NCI-H2227 (cell line): ENCODE data around the gene IGFBP4.
A peak's percentile ranks its signal among the peaks of the same experiment; 100 is the strongest.
"Not testable (repeated sequence)": the region's sequence is repeated elsewhere in the genome, so short reads cannot be mapped to it uniquely, and the experiment has no call there.

ENCODE experiments used
- DNase-seq: peaks from one replicate; lab custom pipeline; 2025; ENCODE audit not compliant: unreplicated experiment; lab: John Stamatoyannopoulos, UW

The IGFBP4 gene

GRCh38 chr17:40443196-40443987 is at the start of gene IGFBP4:
TSS of gene IGFBP4 (plus strand) at chr17:40443450. CDS start at chr17:40443736, 286 bp downstream.
- DNase-seq: peak; percentile 84

- DNase-seq: peak; percentile 79
These were observed 44.1 kb upstream of the IGFBP4 start for GRCh38 chr17:40399185-40399584.

- no peak for DNase-seq
These were observed 40.6 kb upstream of the IGFBP4 start for GRCh38 chr17:40402668-40403067.

- no peak for DNase-seq
These were observed 39.2 kb upstream of the IGFBP4 start for GRCh38 chr17:40404003-40404402.

GRCh38 chr17:40407460-40407859 is 35.8 kb upstream of the IGFBP4 start:
- no peak for DNase-seq

GRCh38 chr17:40409540-40409939 is 33.7 kb upstream of the IGFBP4 start:
- DNase-seq: not testable (repeated sequence)

GRCh38 chr17:40410082-40410481 is 33.2 kb upstream of the IGFBP4 start:
- no peak for DNase-seq

GRCh38 chr17:40411821-40412220 is 31.4 kb upstream of the IGFBP4 start:
- DNase-seq: no peak

GRCh38 chr17:40412880-40413279 is 30.4 kb upstream of the IGFBP4 start:
- DNase-seq: no peak

- not testable (repeated sequence) for DNase-seq
These were observed 28.9 kb upstream of the IGFBP4 start for GRCh38 chr17:40414312-40414711.

- DNase-seq: peak; percentile 38
These were observed 27.9 kb upstream of the IGFBP4 start for GRCh38 chr17:40415390-40415789.

GRCh38 chr17:40416671-40417070 is 26.6 kb upstream of the IGFBP4 start:
- no peak for DNase-seq

- peak; percentile 55 for DNase-seq
These were observed 26.0 kb upstream of the IGFBP4 start for GRCh38 chr17:40417258-40417608.

- DNase-seq: peak; percentile 100
These were observed 25.4 kb upstream of the IGFBP4 start, which contains the start of gene TOP2A for GRCh38 chr17:40417609-40418427. TSS of gene TOP2A (minus strand) at chr17:40417896. CDS start at chr17:40417791, 105 bp downstream.

GRCh38 chr17:40418428-40418706 is 24.9 kb upstream of the IGFBP4 start:
- peak; percentile 82 for DNase-seq

GRCh38 chr17:40419559-40420331 is 23.5 kb upstream of the IGFBP4 start:
- peak; percentile 54 for DNase-seq

GRCh38 chr17:40422990-40423633 is 20.1 kb upstream of the IGFBP4 start:
- DNase-seq: no peak

- no peak for DNase-seq
These were observed 17.5 kb upstream of the IGFBP4 start for GRCh38 chr17:40425741-40426140.

- no peak for DNase-seq
These were observed 16.2 kb upstream of the IGFBP4 start for GRCh38 chr17:40427002-40427491.

GRCh38 chr17:40430272-40431230 is 12.7 kb upstream of the IGFBP4 start:
- no peak for DNase-seq
